Activated CD8-positive, alpha-beta memory T cell treated with anti-CD3 and anti-CD28 coated beads, Interleukin-2, amount 50 U/mL, for 48 hours (primary cell): Measurements from ENCODE around the gene DUSP11.
"Not testable (repeated sequence)": the region's sequence is repeated elsewhere in the genome, so short reads cannot be mapped to it uniquely, and the experiment has no call there.

Source experiments
- DNase-seq: peaks from one replicate; pipeline ENCODE4 v3.0.0-alpha.2; 2020

DUSP11 gene

GRCh38 chr2:73770725-73771124, 9.2 kb downstream of the DUSP11 start:
- DNase-seq, result no peak

DNA sequence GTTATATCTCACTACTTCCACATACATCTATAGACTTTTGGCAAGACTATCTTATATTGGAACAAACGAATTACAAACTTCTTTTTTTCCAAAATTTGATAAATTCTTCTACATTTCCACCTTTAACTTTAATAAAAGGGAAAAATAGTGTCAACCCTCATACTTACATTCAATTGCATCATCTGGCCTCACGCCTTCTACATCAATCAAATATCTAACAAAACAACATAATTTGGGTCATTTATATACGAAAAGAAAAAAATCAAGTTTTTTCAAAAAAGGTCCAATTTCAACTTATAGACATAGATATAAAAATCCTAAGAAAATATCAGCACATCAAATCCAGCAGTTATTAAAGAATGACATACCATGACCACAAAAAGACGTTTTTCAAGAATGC, 12.9 kb downstream of the DUSP11 start:
- DNase-seq, result no peak

- no peak for DNase-seq
These were observed 13.6 kb downstream of the DUSP11 start for GRCh38 chr2:73766349-73766748.

DNA sequence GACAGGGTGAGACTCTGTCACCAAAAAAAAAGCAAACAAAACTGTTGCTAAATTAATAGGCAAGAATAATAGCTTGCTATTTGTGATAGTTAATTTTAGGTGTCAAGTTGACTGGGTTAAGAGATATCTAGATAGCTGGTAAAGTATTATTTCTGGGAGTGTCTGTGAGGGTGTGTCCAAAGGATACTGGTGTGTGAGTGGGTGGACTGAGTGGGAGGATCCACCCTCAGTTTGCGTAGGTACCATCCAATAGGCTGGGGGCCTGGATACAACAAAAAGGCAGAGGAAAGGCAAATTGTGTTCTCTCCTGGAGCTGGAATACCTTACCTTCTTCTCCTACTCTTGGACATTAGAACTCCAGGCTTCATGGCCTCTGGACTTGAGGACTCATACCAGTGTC, 15.0 kb downstream of the DUSP11 start:
- DNase-seq, result no peak

GRCh38 chr2:73762571-73762970, 17.3 kb downstream of the DUSP11 start:
- no peak for DNase-seq

GRCh38 chr2:73759904-73760303, 20.0 kb downstream of the DUSP11 start:
- no peak for DNase-seq

DNA sequence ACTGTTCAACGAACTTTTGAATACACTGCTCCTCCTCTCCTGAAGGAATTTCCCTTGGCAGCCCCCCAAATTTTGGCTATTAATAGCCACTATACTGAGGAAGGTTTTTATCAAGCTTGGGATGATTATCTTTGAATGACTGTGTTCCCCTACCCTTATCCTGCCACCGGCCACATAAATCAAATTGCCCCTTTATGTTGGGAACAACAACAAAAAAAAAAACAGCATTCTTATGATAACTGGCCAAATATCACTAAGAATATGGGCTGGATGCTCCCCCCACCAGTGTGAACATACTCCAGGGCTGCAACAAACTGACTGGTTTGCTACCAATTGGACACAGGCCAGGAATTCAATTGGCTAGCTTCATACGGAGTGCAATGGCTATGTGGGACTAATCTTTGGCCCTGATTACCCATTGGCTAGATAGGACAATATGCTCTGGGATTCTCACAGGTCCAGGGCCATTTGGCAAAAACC, 20.6 kb downstream of the DUSP11 start:
- DNase-seq, result no peak

DNA sequence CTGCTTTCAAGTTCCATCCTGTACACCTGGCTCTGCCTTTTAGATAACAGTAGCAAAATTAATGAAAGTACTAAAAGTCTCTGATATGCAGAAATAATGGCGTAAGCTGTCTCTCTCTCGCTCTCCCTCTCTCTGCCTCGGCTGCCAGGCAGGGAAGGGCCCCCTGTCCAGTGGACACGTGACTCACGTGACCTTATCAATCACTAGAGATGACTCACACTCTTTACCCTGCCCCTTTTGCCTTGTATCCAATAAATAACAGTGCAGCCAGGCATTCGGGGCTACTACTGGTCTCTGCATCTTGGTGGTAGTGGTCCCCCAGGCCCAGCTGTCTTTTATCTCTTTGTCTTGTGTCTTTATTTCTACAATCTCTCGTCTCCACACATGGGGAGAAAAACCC, 25.6 kb downstream of the DUSP11 start:
- not testable (repeated sequence) for DNase-seq

DNA sequence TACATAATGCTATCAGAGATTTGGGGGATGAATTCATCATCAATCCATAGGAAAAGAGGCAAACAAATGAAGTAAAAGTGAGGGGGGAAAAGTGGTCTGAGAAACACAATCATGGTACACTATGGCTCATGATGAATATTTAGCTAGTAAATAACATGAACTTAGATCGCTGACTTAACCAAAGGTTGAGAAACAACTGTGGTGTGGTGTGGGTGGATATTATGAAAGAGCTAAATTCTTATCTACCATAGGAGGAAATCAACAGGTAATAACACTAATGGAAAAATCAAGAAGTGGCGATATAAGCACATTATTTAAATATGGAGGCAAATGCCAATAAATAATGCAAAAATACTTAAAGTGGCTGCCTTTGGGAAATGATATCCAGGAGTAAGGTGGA, 30.6 kb downstream of the DUSP11 start:
- no peak for DNase-seq

DNA sequence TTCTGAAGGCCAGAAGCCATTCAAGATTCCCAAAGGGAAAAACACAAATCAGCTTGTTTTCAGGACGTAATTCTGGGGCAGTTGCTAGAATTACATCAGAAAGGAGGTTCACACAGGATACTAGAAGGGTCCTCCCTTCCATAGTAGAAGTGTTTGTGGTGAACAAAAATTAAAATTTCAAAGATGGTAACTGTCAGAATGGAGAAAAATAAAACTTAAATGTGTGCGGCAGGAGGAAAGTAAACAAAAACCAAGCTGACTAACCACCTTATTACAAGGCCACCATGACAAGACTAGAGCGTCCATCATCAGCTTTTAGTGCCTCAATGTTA, 33.1 kb downstream of the DUSP11 start:
- no peak for DNase-seq

- no peak for DNase-seq
These were observed 33.7 kb downstream of the DUSP11 start for GRCh38 chr2:73746015-73746876.

DNA sequence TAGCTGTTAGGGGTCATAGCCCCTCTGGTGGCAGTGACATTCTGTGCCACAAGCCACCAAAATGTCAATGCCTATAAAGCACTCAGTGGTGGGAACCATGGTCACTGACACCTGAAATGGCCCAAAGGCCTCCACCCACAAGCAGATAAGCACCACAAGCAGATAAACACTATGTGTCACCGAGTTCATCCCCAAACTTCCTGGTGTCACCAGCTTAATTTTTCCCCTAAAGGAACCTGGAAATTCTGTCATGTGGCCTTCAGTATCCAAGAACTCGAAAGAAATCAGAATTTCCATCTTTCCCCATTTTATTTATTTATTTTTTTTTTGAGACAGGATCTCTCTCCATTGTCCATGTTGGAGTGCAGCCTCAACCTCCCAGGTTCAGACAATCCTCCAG, 39.1 kb downstream of the DUSP11 start:
- DNase-seq, result no peak

DNA sequence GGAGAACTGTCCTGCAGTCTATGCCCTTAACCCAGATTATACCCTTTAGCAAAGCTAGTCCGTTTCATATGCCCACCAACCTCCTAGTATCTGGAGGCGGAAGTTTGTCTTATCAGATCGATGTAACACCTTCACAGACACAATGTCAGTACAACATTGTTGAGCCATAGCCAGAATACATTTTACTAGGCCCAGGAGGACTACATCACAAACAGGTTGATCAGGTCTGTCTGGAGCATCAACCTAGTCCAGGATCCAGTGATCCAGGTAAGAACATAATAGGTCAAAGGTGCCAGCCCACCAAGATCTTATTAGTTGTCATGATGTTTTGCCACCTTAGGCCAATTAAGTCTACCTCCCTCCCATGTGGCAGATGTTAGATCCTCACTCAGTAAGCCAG, 40.8 kb downstream of the DUSP11 start:
- no peak for DNase-seq

- DNase-seq, result peak; percentile 96
These were observed 42.8 kb downstream of the DUSP11 start, which contains the start of gene TPRKB for GRCh38 chr2:73736855-73737779. Gene TPRKB, minus strand, starts transcription at chr2:73737345. Its CDS starts 2,776 bp downstream, at chr2:73734569.

GRCh38 chr2:73736378-73736777, 43.5 kb downstream of the DUSP11 start:
- no peak for DNase-seq

DNA sequence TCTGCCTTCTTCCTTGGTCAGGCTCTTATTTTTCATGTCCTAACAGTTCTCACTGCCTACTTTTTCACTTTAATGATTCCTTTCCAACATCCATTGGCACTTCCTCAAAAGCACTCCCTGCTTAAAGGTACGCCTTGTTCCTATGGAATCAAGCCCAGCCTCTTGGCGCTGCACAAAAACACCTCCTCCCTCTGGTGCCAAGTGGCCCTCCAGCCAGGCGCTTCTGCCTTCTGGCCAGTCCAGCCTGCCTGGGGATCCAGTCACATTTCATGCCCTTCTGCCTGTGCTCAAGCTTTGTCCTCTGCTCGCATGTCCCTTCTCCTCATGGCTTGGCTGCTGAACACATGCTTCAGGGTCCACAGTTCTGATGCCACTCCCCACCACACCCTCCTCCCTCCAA, 49.1 kb downstream of the DUSP11 start:
- DNase-seq, result no peak

DNA sequence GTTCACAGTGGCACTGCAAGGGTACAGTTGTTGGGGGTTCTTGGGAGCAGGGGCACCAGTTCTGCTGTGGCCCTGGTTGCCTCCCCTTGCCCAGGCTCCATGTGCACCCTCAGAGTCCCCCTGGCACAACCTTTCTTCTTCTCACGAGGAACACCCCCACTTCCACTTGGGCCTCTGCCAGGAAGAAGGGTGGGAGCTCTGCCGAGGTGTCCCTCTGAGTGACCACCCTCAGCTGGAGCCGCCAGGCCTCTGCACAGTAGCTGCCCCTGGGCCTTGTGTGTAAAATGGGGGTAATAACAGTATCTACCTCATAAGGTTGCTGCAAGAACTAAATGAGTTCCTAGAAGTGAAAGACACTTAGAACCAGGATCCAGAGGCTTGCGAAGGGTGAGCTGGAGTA, 51.2 kb downstream of the DUSP11 start:
- DNase-seq, result no peak

DNA sequence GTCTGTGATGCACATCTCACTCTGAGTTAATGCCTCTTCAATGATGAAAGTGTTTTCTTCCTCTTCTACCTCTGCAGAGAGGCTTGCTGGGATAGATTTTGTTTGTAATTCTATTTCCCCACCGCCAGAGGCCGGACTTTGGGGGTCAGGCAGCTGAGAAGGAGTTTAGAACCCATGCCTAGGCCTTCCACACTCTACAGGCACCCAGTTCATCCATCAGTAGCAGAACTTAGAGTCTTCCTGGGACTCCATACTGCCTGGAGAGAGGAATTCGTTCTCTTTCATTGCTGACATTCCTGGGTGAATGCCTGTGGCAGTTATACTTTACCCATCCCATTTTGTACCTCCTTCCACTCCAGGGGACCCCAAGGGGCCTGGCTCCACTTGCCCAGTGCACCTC, 51.9 kb downstream of the DUSP11 start:
- DNase-seq, result no peak

DNA sequence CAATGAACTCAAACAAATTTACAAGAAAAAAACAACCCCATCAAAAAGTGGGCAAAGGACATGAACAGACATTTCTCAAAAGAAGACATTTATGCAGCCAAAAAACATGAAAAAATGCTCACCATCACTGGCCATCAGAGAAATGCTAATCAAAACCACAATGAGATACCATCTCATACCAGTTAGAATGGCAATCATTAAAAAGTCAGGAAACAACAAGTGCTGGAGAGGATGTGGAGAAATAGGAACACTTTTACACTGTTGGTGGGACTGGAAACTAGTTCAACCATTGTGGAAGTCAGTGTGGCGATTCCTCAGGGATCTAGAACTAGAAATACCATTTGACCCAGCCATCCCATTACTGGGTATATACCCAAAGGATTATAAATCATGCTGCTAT, 53.2 kb downstream of the DUSP11 start:
- DNase-seq, result not testable (repeated sequence)

- DNase-seq, result no peak
These were observed 60.9 kb downstream of the DUSP11 start for GRCh38 chr2:73718851-73719621.

- DNase-seq, result no peak
These were observed 61.5 kb downstream of the DUSP11 start for GRCh38 chr2:73718421-73718820.

GRCh38 chr2:73717695-73718094, 62.2 kb downstream of the DUSP11 start:
- not testable (repeated sequence) for DNase-seq

DNA sequence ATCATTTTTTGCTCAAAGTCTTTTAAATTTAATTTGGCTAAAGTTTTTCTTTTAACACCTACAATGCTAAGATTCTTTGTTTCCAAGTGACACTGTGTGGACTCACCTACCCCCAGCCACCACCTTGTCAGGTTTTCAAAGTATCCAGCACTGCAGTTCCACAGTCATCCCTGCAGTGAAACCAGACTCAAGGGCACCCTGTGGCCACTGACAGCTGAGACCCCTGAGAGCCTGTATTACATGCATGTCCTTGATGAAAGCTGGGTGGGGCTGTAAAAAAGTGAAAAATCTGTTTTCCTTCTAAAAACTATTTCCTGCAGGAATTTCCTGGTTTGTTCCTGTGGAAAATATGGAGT, 62.7 kb downstream of the DUSP11 start:
- no peak for DNase-seq
